ENCODE results near the gene HDAC10.

The HDAC10 gene, protein sequence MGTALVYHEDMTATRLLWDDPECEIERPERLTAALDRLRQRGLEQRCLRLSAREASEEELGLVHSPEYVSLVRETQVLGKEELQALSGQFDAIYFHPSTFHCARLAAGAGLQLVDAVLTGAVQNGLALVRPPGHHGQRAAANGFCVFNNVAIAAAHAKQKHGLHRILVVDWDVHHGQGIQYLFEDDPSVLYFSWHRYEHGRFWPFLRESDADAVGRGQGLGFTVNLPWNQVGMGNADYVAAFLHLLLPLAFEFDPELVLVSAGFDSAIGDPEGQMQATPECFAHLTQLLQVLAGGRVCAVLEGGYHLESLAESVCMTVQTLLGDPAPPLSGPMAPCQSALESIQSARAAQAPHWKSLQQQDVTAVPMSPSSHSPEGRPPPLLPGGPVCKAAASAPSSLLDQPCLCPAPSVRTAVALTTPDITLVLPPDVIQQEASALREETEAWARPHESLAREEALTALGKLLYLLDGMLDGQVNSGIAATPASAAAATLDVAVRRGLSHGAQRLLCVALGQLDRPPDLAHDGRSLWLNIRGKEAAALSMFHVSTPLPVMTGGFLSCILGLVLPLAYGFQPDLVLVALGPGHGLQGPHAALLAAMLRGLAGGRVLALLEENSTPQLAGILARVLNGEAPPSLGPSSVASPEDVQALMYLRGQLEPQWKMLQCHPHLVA

DNA sequence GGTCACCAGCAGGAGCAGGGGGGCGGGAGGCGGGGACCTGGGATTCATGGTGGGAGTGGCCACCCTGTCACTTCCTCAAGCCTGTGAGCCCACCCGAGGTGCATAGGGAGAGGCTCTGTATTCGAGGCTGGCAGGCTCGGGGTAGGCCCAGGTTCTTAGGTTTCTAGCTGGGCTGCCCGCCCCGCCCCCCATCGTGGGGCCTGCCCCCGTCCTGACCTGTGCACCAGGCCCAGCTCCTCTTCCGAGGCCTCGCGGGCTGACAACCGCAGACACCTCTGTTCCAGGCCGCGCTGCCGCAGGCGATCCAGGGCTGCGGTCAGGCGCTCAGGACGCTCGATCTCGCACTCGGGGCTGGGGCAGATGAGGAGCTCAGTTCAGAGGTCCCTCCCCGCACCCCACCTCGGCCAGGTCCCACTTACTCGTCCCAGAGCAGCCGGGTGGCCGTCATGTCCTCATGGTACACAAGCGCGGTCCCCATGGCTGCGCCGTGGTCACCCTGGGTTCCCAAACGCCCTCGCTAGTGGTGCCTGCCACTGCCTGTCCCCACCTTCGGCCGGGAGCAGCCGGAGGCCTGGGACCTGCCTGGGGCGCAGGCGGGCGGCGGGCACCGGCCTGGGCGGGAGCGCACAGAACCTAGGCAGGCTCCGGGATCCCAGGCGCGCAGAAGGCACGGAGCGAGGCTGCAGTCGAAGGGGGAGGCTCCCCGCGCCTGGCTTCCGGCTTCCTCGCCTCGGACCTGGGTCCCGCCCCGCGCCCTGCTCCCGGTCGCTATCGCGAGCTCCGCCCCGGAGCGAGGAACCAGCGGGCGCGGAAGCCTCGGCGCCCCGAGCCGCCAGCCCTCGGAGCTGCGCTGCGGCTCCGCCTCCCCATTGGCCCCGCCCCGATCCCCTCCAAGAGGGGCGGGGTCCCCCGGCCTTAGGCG lies at the start of gene HDAC10:
TSS of gene HDAC10 (minus strand) at position 711 of the 922 bp plus-strand sequence. CDS start at position 478, 233 bp downstream.
- DNase-seq (ENCODE audit: low spot score) = peak; percentile 70

DNA sequence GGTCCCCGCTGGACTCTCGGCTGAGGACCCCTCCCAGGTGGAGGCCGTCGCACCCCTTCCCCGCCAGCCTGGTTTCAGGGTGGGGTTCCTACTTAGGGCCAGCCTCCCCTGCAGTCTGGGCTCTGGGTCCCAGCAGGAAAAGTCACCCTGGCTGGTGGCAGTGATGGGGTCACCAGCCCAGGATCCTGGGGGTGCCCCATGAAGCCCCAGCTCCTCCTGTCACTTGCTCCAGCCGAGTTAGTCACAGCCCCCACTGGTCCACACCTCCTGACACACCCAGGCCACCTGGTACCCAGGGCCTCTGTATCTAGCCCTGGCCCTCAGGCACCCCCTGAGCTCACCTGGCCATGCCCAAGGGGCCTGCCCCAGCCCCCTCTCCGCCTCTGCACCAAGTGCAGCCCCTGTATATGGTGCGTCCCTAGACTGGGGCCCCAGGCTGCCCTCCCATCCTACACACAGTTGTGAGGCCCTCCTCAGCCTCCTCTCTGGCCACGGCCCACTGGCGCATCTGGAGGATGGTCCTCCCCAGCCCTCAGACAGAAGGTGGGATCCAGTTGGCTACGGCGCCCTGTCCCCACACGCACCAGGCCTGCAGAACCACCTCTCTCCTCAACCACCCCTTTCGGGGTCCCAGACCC lies 49.7 kb upstream of the HDAC10 start:
- no peak for DNase-seq (ENCODE audit: low spot score)

DNA sequence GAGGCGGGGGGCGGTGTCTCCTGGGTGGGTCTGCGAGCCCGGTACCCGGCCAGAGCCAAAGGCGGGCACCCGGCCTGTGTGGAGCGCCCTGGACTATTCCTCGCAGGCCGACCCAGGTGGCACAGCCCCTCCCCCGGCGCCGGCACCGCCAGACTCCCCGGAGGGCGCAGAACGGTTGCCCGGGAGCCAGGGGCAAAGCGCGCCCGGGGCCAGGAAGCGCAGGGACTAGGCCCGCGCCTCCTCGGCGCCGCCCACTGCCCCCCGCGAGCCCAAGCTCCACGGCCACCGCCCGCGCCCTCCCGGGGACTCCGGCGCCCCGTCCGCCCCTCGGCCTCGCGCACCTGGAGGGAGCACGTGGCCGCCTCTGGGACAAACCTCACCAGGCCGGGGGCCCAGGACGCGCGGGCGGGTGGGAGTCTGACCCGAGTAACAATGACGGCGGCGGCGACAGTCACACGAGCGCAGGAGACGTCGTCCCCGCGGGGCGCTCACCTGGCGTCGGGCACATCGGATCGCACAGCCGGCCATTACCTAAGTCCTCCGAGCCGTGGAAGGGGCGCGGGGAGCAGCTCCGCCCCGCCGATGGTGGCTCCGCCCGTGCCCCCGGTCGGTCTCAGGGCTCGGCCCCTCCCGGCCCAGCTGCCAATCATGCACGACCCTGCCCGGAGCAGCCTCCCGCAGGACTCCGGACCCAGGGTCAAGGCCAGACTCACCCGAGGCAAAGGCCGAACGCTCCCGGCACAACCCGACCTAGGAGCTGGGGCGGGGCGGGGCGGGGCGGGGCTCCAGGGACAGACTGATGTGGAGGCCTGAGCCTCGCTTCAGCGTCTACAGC lies 48.9 kb upstream of the HDAC10 start:
- DNase-seq (ENCODE audit: low spot score) = no peak

DNA sequence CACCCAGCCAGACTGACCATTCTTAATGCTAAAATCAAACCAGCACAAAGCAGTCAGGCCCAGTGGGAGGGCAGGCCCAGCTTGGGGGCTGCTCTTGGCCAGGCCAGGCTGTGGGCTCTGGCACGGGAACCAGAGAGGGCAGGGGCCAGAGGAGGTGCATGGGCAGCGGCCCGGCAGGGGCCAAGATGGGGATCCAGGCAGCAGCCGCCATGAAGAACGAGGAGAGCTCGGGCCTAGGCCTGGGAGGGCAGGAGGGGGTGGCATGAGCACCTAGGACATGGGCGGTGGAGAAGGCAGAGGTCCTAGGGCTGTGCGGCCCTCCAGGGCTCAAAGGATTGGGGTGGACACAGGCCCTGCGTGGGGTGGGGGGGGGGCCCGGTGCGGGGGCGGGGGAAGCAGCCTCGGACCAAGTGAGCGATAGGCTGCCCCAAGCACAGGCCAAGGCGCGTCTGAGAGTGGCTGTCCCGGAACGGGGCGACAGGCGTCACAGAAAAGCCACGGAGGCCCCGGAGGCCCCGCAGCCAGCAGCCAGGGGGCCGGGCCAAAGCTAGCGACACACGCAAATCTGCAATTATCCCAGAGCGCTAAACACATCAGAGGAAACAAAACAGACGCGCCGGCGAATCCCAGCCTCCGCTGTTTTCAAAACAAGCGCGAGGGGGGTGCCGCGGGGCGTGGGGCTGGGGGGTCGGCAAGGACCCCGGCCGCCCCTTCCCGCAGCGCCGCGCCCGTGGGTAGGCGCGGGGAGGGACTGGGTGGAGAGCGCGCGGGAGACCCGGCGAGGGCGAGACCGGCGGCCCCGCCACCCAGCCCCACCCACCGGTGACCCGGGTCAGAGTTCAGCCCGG lies 48.1 kb upstream of the HDAC10 start:
- no peak for DNase-seq (ENCODE audit: low spot score)

DNA sequence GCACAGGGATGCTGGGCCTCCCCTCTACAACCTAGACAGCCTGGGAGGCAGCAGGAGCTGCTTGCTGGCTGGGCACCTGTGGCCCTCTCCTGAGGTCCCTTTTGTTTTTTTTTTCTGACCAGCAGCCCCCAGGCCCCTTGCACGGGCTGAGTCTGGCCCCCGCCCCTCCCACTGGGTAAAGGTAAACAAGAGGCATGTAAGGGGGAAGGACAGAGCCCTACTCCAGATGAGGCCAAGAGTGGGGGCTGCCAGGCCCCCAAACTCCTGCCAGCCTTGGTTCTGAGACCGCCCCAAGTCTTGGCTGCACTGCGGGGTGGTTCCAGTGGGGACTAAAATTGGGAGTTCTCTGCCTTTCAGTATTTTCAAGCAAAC lies 47.2 kb upstream of the HDAC10 start:
- no peak for DNase-seq (ENCODE audit: low spot score)

DNA sequence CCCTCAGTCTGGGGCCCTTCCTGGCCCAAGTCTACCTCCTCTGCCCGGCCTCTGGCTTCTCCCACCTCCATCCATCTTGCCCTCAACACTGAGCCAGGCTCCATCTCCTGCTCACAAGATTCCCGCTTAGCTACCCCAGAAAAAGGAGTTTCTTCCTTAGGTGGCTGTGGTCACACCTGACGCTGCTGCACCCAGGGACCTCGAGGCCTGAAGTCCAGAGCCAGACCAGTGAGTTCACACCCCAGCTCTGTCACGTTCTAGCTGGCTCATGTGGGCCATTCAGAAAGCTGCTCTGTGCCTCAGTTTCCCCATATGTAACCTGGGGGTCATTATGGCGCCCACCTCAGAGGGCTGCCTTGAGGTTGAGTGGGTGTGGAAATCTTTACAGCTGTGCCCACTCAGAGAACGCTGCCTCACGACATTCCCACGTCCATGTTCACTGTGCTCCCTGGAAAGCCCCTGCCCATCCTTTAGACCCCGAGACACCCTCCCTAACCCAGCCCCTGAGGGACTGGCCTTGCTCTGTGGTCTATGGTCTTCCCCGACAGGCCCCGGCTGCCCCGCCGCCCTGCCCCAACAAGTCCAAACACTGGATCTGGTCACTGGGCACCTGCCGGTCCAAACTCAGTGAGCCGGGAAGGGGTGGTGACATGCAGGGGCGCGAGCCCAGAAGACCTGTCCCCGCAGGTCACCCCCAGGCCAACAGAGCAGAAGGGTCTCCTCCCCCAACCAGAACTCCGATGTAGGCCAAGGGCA lies 46.6 kb upstream of the HDAC10 start:
- no peak for DNase-seq (ENCODE audit: low spot score)

DNA sequence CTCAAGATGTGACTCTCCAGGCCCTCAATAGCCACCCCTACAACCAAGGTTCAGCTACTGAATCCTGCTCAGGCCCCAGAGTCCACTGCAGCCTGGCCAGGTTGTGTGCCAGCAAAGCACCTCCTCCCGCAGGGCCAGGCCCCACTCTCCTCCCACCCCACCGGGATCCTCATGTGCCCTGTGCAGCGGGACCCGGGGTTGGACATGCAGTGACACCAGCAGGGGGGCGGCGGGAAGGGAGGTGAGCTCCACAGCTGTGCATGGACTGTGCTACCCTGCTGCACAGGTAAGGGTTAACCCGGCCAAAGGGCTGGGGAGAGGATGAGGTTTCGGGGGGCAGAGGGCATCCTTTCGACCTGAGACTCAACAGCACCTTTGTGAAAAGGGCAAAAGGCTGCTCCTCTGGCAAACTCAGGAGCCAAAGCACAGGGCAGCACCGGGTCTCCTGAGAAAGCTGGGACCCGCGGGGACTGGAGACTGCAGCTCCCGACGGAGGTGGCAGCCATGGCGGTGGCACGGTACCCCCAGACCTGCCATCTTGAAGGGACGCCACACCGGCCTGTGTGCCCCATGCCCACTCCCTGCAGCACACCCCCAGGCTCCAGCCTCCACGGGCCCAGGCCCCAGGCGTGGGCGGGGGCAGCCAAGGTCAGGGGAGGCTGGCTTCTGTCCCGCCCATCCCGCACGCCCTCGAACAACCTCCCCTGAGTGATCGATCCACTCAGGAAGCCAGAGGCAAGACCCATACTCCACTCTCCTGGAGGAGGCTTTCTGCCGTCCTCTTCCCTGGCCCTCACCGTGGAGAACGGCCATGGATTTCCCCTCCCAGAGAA lies 45.8 kb upstream of the HDAC10 start:
- DNase-seq (ENCODE audit: low spot score) = no peak

DNA sequence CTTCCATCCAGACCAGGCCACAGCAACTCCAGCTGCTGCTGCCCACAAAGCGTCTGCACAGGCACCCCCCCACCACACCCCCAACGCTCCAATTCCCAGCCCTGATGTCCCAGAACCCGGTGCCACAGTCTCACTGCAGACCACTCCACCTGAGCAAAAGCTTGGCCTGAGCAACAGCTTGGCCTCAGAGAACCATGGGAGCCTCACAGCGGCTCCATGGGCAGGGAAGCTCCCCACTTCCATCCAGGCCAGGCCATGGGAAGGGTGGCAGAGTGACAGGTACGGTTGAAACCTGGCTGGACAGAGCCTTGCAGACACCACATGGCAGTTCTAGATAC lies 43.2 kb upstream of the HDAC10 start:
- DNase-seq (ENCODE audit: low spot score) = no peak

DNA sequence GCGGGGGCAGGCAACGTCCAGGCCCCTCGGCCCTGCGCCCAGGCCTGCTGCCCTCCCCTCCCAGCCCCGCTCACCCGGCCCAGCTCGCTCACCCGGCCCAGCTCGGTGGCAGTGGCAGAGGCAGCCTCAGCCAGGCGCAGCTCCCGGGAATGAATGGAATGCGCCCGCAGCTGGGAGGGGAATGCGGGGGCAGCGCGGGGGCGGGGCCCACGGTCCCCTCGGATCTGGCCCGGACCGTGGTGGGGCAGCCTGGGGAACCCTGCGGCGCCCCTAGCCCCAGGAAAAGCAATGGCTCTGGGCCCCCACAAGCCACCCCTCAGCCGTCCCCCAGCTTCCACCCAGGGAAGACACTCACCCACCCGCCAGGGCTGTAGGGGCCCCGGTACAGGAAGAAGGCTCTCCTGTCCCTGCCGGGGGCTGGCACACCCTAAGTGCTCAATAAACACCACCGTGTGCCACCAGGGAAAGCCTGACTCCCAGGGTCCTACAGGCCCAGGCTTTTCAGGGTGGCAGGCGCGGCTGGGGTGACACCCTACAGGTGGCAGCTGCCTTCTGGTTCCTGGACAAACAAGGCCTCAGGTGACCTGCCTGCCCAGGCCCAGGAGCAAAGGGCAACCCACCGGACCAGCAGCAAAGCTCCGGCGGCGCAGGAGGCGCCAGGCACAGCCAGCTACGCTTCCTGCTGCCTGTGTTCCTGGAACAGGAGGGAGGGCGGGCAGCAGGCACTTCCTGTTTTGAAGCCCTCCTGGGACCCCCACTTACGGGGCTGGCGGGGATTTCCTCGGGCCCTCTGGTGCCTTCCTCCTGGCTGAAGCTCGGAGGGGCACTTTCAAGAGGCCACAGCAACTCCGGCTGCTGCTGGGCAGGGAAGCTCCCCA lies 42.6 kb upstream of the HDAC10 start:
- no peak for DNase-seq (ENCODE audit: low spot score)

DNA sequence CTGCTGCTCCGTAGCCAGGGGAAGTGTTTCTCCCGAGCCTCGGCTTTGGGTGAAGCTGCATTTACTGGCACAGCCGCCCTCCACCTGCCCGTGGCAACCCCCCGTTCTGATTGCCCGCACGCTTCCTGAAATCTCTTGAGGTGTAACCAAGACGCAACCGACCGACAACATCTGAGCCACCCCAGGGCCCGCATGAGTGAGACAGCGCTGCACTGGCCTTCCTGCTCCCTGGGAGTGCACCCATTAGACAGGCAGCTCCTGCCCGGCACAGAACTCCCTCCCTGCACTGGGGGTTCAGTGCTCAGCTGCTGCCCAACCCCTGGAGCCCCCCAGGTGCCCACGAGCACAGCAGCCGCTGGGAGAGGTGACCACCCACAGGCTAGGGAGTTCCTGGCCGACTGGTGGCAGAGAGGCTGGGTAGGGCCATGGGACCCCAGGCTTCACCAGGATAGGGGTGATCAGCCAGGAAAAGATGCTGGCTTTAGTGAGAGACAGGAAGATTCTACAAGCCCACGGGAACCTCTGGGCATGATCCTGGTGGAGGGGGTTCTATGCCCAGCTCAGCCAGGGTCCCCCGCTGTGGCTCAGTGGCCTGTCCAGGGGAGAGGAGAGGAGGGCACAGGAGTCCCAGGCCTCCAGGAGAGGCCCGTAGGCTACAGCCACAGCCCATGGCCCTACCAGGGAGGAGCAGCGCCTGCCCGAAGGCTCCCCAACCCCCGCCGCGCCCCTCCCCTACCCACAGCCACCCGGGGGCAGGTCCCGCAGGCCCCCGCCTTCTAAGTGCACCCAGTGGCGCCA lies 41.8 kb upstream of the HDAC10 start:
- DNase-seq (ENCODE audit: low spot score) = no peak

DNA sequence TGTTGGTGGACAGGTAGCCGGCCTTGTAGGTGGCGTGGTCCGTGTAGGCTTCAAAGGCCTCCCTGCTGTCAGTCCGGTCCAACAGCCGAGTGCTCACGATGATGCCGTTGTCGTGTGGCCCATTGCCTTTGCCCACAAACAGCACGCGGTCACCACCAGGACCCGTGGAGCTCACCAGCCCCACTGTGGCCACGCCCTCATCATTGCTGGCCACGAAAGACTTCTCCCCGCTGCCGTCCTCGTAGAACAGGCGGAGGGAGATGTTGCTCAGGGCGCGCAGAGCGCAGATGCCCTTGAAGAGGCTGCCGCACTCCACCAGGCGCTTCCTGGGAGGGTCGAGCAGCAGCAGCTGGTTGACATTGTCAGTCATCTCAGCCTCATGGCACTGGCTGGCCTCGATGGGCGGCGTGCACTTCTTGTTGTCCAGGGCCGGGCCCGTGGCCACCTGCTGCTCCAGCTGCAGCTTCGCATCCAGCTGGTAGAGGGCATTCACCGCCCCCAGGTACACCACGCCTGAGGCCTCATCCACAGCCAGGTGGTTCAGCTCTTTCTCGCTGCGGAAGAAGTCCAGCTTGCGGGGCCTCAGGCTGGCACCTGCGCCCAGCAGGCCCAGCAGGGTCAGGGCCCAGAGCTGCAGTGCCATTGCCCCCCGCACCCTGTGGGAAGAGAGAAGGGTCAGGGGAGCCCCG lies 39.0 kb upstream of the HDAC10 start:
- no peak for DNase-seq (ENCODE audit: low spot score)

DNA sequence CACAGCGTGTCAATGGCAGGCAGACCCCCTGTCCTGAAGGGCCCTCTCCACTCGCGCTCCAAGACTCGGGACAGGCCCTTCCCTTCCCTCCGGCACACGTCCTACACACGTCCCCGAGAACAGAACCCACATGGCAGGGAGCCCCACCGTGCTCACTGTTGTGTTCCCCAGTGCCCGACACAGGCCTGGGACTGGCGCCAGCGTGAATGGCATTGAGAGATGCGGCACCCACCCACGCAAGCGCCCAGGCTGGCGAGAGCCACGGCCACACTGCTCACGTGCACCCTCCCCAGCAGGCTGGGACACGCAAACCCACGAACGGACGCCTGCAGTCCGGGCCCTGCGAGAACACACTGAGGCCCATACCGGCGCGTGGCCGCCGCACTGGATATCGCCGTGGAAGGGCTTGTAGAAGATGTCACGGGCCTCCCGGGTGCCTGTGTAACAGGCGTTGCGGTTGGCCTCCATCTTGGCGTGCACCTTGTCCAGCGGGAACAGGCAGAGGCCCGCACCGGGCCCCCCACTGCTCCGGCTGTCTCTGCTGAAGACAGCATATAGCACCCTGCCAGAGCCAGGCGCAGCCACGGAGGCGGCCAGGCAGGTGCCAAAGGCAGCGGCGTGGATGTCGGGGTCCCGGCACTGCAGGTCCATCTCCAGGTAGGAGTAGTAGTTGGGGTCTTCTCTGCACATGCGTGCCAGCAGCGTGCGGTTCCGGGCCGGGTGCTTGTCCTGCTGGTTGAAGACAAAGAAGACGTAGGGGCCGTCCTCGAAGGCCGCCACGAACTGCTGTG lies 38.3 kb upstream of the HDAC10 start:
- no peak for DNase-seq (ENCODE audit: low spot score)

DNA sequence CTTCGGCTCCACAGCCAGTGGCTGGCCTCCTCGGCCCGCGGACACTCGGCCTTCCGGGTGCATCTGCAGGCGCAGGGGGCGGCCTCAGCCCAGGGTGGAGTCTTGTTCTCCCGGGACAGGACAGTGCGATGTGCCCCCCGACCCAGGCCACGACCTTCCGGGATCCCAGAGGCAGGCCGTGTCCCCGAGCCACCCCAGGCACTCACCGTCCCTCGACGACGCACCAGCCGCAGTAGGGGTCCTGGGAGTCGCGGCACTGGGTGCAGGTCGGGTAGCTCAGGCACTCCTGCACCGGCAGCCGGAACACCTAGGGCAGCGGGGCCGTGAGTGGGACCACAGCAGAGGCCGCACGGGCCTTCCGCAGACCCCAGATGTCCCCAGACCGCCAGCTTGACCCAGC lies 36.7 kb upstream of the HDAC10 start:
- no peak for DNase-seq (ENCODE audit: low spot score)

DNA sequence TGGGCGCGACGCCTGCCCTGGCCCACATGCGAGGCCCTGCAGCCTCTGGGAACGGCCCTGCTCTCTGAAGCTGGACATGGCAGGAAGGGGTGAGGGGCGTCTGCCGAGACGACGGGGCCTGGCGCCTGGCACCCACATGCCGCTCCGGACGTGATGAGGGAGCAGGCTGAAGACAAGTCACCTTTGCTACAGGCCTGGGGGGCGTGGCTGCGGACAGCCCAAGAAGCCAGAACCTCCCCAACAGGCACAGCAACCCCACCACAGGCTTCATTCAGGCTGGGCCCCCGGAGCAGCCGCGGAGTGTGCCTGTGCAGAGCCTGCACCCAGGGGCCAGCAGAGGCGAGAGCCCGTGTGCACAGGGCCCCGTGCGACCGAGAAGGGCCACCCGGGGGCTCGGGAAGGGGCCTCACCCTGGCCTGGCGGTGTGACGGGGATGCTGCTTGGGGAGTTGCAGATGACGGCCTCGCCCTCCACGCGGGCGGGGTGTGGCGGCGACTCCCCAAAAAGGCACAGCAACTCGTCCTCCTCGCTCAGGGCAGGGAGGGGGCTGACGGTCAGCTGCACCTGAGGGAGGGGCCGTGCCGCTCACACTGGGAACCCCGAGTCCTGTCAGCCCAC lies 35.7 kb upstream of the HDAC10 start:
- no peak for DNase-seq (ENCODE audit: low spot score)

DNA sequence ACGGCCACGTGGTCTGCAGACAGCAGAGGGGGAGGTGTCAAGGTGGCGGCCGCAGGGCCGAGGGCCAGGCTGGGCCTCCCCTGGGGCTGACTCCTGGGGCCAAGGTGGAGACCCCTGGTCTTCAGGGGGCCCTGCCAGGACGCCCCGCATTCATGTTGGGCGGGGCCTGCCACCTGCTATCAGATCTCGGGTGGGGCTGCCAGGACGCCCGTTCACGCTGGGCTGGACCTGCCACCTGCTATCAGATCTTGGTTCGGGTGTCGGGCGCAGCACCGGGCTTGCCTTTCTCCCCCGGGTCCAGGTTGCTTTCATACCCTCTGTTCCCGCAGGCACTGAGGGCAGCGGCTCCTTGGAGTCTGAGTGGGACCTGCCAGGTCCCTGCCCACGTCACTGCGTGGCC lies 35.2 kb upstream of the HDAC10 start:
- no peak for DNase-seq (ENCODE audit: low spot score)
